Stomach smooth muscle (tissue), 2 donors: Measurements from ENCODE around the gene KCNQ1OT1.

Experiments used
- H3K27ac ChIP-seq: one replicate; pipeline ENCODE4 v1.7.0; 2013; ENCODE audit warnings: mild to moderate bottlenecking, low read length, inconsistent platforms
- H3K27me3 ChIP-seq, 2 donors: one replicate each; pipeline ENCODE4 v1.7.0; 2013; ENCODE audit warnings: low read length in 2 of 2; ENCODE audit not compliant: insufficient read depth in 2 of 2, control insufficient read depth in 1 of 2
- H3K36me3 ChIP-seq, 2 donors: one replicate each; pipeline ENCODE4 v1.7.0; 2013; ENCODE audit warnings: low read length in 2 of 2; ENCODE audit not compliant: control insufficient read depth in 2 of 2, insufficient read depth in 2 of 2
- H3K4me1 ChIP-seq: one replicate; pipeline ENCODE4 v1.7.0; 2013; ENCODE audit warnings: low read length; ENCODE audit not compliant: control insufficient read depth, insufficient read depth
- H3K4me3 ChIP-seq, 2 donors: one replicate each; pipeline ENCODE4 v1.7.0; 2013; ENCODE audit warnings: low read length in 2 of 2
- H3K9ac ChIP-seq, 2 donors: one replicate each; pipeline ENCODE4 v1.7.0; 2013; ENCODE audit warnings: low read length in 2 of 2, mild to moderate bottlenecking in 1 of 2
- H3K9me3 ChIP-seq, 2 donors: one replicate each; pipeline ENCODE4 v1.7.0; 2013; ENCODE audit warnings: low read length in 2 of 2; ENCODE audit not compliant: control insufficient read depth in 2 of 2
- donor health status: healthy.
- donor health status: Pancreatic carcinoma.

Gene KCNQ1OT1

GRCh38 chr11:2688381-2689231, 11.2 kb downstream of the KCNQ1OT1 start:
- H3K36me3 ChIP-seq: peaks cover 0 to 4% of the 10 kb centered on the region in 2 donors
- H3K4me3 ChIP-seq: no peak overlapping the region
- H3K27ac ChIP-seq: no peak overlapping the region
- peaks cover 58% of the 10 kb centered on the region for H3K4me1 ChIP-seq
- H3K27me3 ChIP-seq: no peaks in the 10 kb centered on the region
- no peak overlapping the region for H3K9ac ChIP-seq
- no peaks in the 10 kb centered on the region for H3K9me3 ChIP-seq

GRCh38 chr11:2687782-2688191, 12.0 kb downstream of the KCNQ1OT1 start:
- H3K36me3 ChIP-seq: peaks cover 0 to 4% of the 10 kb centered on the region in 2 donors
- no peaks in the 10 kb centered on the region for H3K9me3 ChIP-seq
- no peaks in the 10 kb centered on the region for H3K27me3 ChIP-seq
- no peak overlapping the region for H3K4me3 ChIP-seq
- no peak overlapping the region for H3K27ac ChIP-seq
- H3K4me1 ChIP-seq: peaks cover 50% of the 10 kb centered on the region
- no peak overlapping the region for H3K9ac ChIP-seq

- no peak overlapping the region for H3K27ac ChIP-seq
- peaks cover 0 to 4% of the 10 kb centered on the region in 2 donors for H3K36me3 ChIP-seq
- H3K9ac ChIP-seq: no peak overlapping the region
- H3K9me3 ChIP-seq: no peaks in the 10 kb centered on the region
- H3K4me1 ChIP-seq: peaks cover 46% of the 10 kb centered on the region
- no peak overlapping the region for H3K4me3 ChIP-seq
- no peaks in the 10 kb centered on the region for H3K27me3 ChIP-seq
Observed at GRCh38 chr11:2687223-2687530, 12.6 kb downstream of the KCNQ1OT1 start.

GRCh38 chr11:2686360-2687222, 13.2 kb downstream of the KCNQ1OT1 start:
- no peak overlapping the region for H3K4me3 ChIP-seq
- no peaks in the 10 kb centered on the region for H3K9me3 ChIP-seq
- H3K9ac ChIP-seq: no peak overlapping the region
- no peaks in the 10 kb centered on the region for H3K27me3 ChIP-seq
- peaks cover 0 to 4% of the 10 kb centered on the region in 2 donors for H3K36me3 ChIP-seq
- no peak overlapping the region for H3K27ac ChIP-seq
- H3K4me1 ChIP-seq: peaks cover 41% of the 10 kb centered on the region

- no peak overlapping the region for H3K4me3 ChIP-seq
- peaks cover 0 to 4% of the 10 kb centered on the region in 2 donors for H3K36me3 ChIP-seq
- H3K27ac ChIP-seq: no peak overlapping the region
- no peak overlapping the region for H3K9ac ChIP-seq
- H3K4me1 ChIP-seq: peaks cover 33% of the 10 kb centered on the region
- H3K9me3 ChIP-seq: no peaks in the 10 kb centered on the region
- no peaks in the 10 kb centered on the region for H3K27me3 ChIP-seq
Observed at GRCh38 chr11:2685566-2686359, 14.0 kb downstream of the KCNQ1OT1 start.

GRCh38 chr11:2685051-2685450, 14.7 kb downstream of the KCNQ1OT1 start:
- Histone ChIP-seq H3K9me3 (no peaks in the 10 kb centered on the region), H3K9ac (no peak overlapping the region), H3K27ac (no peak overlapping the region), H3K36me3 (peaks cover 0 to 4% of the 10 kb centered on the region in 2 donors), H3K27me3 (no peaks in the 10 kb centered on the region), H3K4me3 (no peak overlapping the region), H3K4me1 (peaks cover 28% of the 10 kb centered on the region)

- peaks cover 0 to 2% of the 10 kb centered on the region in 2 donors for H3K36me3 ChIP-seq
- H3K4me3 ChIP-seq: no peak overlapping the region
- H3K9ac ChIP-seq: no peak overlapping the region
- no peaks in the 10 kb centered on the region for H3K27me3 ChIP-seq
- no peak overlapping the region for H3K27ac ChIP-seq
- H3K9me3 ChIP-seq: no peaks in the 10 kb centered on the region
- peaks cover 23% of the 10 kb centered on the region for H3K4me1 ChIP-seq
Observed at GRCh38 chr11:2684581-2684980, 15.2 kb downstream of the KCNQ1OT1 start.

- Histone ChIP-seq H3K36me3 (peaks cover 0 to 2% of the 10 kb centered on the region in 2 donors), H3K4me1 (peaks cover 19% of the 10 kb centered on the region), H3K4me3 (no peak overlapping the region), H3K9ac (no peak overlapping the region), H3K9me3 (no peaks in the 10 kb centered on the region), H3K27me3 (no peaks in the 10 kb centered on the region), H3K27ac (no peak overlapping the region)
Observed at GRCh38 chr11:2683806-2684205, 16.0 kb downstream of the KCNQ1OT1 start.

GRCh38 chr11:2681408-2682145, 18.2 kb downstream of the KCNQ1OT1 start:
- no peaks in the 10 kb centered on the region for H3K36me3 ChIP-seq
- no peak overlapping the region for H3K4me3 ChIP-seq
- no peaks in the 10 kb centered on the region for H3K27me3 ChIP-seq
- no peak overlapping the region for H3K27ac ChIP-seq
- peaks cover 17% of the 10 kb centered on the region for H3K4me1 ChIP-seq
- H3K9ac ChIP-seq: no peak overlapping the region
- no peaks in the 10 kb centered on the region for H3K9me3 ChIP-seq
